ENCODE data around the gene PDE6D. TPM values are rescaled to one million over a fixed set of nuclear protein-coding genes. Genes with fewer than 3 reads are reported as not detected.
A peak's percentile ranks its signal among the peaks of the same experiment; 100 is the strongest.

Gene PDE6D
- total and polyA plus RNA-seq, 2 of the 13 experiments (the other 11 are each of a cell fraction or from before 2014, with no cell fraction given) = 14.1 to 23.2 TPM

GRCh38 chr2:231687133-231687852 lies 93.8 kb downstream of the PDE6D start (continued):
- TF ChIP-seq NFE2L1 (CRISPR knock-in tag; IDR thresholded peaks at IDR 0.05; ENCODE audit: borderline replicate concordance) (no peak), RBFOX2 (IDR thresholded peaks at IDR 0.05; ENCODE audit: low read depth, low read length) (peak; percentile 74), THAP8 (CRISPR knock-in tag; IDR thresholded peaks at IDR 0.05; ENCODE audit: borderline replicate concordance) (peak; percentile 87; the same call in 1 of the 2 replicates), CHCHD3 (CRISPR knock-in tag; IDR thresholded peaks at IDR 0.05) (0 out of 2 replicates have a peak, but pooled peaks have one; percentile 88), GMEB1 (CRISPR knock-in tag; IDR thresholded peaks at IDR 0.05; ENCODE audit: borderline replicate concordance) (peak; percentile 65; the same call in 1 of the 2 replicates), KDM5B (CRISPR knock-in tag; IDR thresholded peaks at IDR 0.05; ENCODE audit: borderline replicate concordance) (peak; percentile 84; the same call in 1 of the 2 replicates), MAF1 (CRISPR knock-in tag; IDR thresholded peaks at IDR 0.05; ENCODE audit: borderline replicate concordance) (no peak), ZNF331 (CRISPR knock-in tag; IDR thresholded peaks at IDR 0.05) (peak; percentile 85), SUZ12 (IDR thresholded peaks at IDR 0.05; ENCODE audit: low read depth, low read length) (no peak), ZNF3 (CRISPR knock-in tag; IDR thresholded peaks at IDR 0.05) (no peak), HNRNPH1 (optimal IDR thresholded peaks at IDR 0.05; ENCODE audit: low read depth, low read length) (no peak), ZNF354B (CRISPR knock-in tag; IDR thresholded peaks at IDR 0.05) (no peak), PHF5A (CRISPR knock-in tag; IDR thresholded peaks at IDR 0.05; ENCODE audit: low read depth, unreplicated experiment) (peak; percentile 50), ZNF746 (CRISPR knock-in tag; IDR thresholded peaks at IDR 0.05) (peak; percentile 84), SRSF1 (optimal IDR thresholded peaks at IDR 0.05; ENCODE audit: low read depth, low read length) (peak; percentile 82), ZC3H4 (CRISPR knock-in tag; IDR thresholded peaks at IDR 0.05; ENCODE audit: borderline replicate concordance) (no peak), ZNF335 (CRISPR knock-in tag; IDR thresholded peaks at IDR 0.05) (peak; percentile 70; the same call in 1 of the 2 replicates)
- TF ChIP-seq, protein P1, sequence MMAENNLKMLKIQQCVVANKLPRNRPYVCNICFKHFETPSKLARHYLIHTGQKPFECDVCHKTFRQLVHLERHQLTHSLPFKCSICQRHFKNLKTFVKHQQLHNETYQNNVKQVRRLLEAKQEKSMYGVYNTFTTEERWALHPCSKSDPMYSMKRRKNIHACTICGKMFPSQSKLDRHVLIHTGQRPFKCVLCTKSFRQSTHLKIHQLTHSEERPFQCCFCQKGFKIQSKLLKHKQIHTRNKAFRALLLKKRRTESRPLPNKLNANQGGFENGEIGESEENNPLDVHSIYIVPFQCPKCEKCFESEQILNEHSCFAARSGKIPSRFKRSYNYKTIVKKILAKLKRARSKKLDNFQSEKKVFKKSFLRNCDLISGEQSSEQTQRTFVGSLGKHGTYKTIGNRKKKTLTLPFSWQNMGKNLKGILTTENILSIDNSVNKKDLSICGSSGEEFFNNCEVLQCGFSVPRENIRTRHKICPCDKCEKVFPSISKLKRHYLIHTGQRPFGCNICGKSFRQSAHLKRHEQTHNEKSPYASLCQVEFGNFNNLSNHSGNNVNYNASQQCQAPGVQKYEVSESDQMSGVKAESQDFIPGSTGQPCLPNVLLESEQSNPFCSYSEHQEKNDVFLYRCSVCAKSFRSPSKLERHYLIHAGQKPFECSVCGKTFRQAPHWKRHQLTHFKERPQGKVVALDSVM (CRISPR knock-in tag; IDR thresholded peaks at IDR 0.05) = no peak; the same call in none of the 2 replicates
- TF ChIP-seq, protein P2, sequence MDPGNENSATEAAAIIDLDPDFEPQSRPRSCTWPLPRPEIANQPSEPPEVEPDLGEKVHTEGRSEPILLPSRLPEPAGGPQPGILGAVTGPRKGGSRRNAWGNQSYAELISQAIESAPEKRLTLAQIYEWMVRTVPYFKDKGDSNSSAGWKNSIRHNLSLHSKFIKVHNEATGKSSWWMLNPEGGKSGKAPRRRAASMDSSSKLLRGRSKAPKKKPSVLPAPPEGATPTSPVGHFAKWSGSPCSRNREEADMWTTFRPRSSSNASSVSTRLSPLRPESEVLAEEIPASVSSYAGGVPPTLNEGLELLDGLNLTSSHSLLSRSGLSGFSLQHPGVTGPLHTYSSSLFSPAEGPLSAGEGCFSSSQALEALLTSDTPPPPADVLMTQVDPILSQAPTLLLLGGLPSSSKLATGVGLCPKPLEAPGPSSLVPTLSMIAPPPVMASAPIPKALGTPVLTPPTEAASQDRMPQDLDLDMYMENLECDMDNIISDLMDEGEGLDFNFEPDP (CRISPR knock-in tag; conservative IDR thresholded peaks at IDR 0.05) = no peak
- TF ChIP-seq, protein P3, sequence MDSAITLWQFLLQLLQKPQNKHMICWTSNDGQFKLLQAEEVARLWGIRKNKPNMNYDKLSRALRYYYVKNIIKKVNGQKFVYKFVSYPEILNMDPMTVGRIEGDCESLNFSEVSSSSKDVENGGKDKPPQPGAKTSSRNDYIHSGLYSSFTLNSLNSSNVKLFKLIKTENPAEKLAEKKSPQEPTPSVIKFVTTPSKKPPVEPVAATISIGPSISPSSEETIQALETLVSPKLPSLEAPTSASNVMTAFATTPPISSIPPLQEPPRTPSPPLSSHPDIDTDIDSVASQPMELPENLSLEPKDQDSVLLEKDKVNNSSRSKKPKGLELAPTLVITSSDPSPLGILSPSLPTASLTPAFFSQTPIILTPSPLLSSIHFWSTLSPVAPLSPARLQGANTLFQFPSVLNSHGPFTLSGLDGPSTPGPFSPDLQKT (CRISPR knock-in tag; IDR thresholded peaks at IDR 0.05; ENCODE audit: borderline replicate concordance) = no peak
- TF ChIP-seq, protein P4, sequence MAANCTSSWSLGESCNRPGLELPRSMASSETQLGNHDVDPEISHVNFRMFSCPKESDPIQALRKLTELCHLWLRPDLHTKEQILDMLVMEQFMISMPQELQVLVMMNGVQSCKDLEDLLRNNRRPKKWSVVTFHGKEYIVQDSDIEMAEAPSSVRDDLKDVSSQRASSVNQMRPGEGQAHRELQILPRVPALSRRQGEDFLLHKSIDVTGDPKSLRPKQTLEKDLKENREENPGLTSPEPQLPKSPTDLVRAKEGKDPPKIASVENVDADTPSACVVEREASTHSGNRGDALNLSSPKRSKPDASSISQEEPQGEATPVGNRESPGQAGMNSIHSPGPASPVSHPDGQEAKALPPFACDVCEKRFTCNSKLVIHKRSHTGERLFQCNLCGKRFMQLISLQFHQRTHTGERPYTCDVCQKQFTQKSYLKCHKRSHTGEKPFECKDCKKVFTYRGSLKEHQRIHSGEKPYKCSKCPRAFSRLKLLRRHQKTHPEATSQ (CRISPR knock-in tag; IDR thresholded peaks at IDR 0.05; ENCODE audit: borderline replicate concordance) = no peak
